GM12872 (cell line): ENCODE measurements around the gene HTT.

Source experiments
- TF ChIP-seq, protein P1 (sequence below): IDR thresholded peaks from 3 replicates; pipeline ENCODE4 v1.5.1; 2011; ENCODE audit warnings: low read depth, mild to moderate bottlenecking, low read length, moderate library complexity; ENCODE audit not compliant: insufficient read depth

Gene HTT

DNA sequence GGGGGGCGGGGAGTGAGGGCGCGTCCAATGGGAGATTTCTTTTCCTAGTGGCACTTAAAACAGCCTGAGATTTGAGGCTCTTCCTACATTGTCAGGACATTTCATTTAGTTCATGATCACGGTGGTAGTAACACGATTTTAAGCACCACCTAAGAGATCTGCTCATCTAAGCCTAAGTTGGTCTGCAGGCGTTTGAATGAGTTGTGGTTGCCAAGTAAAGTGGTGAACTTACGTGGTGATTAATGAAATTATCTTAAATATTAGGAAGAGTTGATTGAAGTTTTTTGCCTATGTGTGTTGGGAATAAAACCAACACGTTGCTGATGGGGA lies 1.1 kb downstream of the HTT start:
- TF ChIP-seq, protein P1, sequence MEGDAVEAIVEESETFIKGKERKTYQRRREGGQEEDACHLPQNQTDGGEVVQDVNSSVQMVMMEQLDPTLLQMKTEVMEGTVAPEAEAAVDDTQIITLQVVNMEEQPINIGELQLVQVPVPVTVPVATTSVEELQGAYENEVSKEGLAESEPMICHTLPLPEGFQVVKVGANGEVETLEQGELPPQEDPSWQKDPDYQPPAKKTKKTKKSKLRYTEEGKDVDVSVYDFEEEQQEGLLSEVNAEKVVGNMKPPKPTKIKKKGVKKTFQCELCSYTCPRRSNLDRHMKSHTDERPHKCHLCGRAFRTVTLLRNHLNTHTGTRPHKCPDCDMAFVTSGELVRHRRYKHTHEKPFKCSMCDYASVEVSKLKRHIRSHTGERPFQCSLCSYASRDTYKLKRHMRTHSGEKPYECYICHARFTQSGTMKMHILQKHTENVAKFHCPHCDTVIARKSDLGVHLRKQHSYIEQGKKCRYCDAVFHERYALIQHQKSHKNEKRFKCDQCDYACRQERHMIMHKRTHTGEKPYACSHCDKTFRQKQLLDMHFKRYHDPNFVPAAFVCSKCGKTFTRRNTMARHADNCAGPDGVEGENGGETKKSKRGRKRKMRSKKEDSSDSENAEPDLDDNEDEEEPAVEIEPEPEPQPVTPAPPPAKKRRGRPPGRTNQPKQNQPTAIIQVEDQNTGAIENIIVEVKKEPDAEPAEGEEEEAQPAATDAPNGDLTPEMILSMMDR = no peak

DNA sequence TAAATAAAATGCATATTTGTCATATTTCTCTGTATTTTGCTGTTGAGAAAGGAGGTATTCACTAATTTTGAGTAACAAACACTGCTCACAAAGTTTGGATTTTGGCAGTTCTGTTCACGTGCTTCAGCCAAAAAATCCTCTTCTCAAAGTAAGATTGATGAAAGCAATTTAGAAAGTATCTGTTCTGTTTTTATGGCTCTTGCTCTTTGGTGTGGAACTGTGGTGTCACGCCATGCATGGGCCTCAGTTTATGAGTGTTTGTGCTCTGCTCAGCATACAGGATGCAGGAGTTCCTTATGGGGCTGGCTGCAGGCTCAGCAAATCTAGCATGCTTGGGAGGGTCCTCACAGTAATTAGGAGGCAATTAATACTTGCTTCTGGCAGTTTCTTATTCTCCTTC lies 3.3 kb downstream of the HTT start:
- TF ChIP-seq, protein P1 = no peak

DNA sequence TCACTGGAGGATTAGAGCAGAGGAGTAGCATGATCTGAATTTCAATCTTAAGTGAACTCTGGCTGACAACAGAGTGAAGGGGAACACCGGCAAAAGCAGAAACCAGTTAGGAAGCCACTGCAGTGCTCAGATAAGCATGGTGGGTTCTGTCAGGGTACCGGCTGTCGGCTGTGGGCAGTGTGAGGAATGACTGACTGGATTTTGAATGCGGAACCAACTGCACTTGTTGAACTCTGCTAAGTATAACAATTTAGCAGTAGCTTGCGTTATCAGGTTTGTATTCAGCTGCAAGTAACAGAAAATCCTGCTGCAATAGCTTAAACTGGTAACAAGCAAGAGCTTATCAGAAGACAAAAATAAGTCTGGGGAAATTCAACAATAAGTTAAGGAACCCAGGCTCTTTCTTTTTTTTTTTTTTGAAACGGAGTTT lies 5.2 kb downstream of the HTT start:
- TF ChIP-seq, protein P1 = no peak

DNA sequence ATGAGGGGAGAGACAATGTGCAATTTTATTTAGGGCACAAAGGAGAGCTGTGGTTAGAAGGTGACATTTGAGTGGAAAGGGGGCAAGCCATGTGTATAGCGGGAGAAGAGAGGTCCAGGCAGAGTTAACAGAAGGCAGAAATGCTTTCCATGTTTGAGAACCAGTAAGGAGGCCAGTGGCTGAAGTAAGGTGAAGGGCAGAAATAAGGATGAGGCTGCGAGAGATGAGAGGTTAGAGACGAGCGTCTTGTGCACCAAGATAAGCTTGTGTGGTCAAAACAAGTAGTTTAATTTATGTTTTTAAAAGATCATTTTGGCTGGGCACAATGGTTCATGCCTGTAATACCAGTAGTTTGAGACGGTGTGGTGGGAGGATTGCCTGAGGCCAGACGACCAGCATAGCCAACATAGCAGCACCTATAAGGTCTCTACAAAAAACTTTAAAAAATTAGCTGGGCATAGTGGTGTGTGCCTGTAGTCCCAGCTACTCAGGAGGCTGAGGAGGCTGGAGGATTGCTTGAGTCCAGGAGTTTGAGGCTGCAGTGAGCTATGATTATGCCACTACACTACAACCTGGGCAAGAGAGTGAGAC lies 8.5 kb downstream of the HTT start:
- TF ChIP-seq, protein P1 = no peak

DNA sequence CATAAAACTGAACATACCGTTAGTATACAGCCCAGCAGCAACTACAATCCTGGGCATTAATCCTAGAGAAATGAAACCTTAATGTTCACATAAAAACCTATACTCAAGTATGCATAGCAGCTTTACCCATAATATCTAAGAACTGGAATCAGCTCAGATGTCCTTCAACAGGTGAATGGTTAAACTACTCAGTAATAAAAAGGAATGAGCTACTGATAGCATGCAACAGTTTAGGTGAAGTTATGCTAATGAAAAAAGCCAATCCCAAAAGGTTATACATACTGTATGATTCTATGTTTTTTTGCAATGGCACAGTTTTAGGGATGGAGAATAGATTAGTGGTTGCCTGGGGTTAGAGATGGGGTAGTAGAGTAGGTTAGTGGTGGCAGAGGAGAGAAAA lies 9.3 kb downstream of the HTT start:
- TF ChIP-seq, protein P1 = no peak

DNA sequence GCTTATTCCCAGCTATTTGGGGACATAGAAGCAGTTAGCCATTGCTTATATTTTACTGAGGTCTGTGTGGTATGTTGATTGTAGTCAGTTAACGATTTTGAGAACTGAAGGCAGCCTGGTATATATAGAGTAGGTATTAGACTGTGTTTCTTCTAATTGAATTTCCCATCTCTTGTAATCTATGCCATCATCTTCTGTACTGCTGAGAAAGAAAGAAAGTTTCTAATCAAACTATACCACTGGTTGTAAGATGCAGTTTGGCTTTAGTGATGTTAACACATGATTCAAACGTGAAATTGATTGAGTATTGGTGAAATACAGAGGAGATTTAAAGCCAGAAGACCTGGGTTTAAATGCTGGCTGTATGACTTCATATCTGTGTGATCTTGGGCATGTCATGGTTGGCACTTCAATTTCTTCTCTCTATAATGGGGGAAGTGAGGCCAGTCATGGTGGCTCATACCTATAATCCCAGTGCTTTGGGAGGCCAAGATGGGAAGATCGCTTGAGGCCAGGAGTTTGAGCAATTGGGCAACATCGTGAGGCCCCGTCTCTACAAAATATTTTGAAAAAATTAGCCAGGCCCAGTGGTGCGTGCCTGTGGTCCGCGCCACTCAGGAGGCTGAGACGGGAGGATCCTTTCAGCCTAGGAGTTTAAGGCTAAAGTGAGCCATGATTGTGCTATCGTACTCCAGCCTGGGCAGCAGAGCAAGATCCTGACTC lies 11.6 kb downstream of the HTT start:
- TF ChIP-seq, protein P1 = no peak

DNA sequence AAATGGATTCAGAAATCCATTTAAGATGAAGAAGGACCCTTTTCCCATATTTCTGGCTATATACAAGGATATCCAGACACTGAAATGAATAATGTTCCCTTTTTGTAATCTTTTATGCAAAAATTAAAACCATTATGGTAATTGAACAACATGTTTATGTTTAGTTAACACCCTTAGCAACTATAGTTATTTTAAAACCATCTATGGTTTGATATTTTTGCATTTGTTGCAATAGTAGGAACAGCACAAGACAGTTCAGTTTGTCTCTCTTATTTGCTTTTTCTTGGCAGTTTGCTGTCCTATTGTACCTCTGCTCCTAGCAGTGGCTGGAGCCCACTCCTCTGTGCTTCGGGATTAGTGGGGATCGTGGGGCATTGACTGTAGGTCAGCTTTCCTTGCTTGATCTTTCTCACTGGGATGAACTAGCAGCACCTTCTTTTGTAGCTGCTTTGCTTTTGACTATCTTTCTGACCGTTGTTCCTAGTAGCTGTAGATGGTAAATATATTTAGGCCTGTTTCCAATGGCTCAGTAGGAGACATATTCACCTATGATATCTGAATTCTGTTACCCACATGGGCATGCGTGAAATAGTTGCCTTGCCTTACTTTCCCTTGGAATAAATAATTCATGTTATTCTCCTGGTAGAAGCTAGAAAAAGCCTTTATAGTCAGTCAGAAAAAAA lies 12.8 kb downstream of the HTT start:
- TF ChIP-seq, protein P1 = no peak
